GM19467 (cell line): Measurements from ENCODE around the gene CCDC69.

Source experiments
- ATAC-seq: cut with Tn5 transposase; IDR thresholded peaks from one replicate; pipeline ENCODE4 v1.9.1; 2021; ENCODE audit warnings: mild to moderate bottlenecking, moderate library complexity; ENCODE audit not compliant: unreplicated experiment

The CCDC69 gene

GRCh38 chr5:151171529-151171928 lies 52.4 kb downstream of the CCDC69 start:
- no peak for ATAC-seq

DNA sequence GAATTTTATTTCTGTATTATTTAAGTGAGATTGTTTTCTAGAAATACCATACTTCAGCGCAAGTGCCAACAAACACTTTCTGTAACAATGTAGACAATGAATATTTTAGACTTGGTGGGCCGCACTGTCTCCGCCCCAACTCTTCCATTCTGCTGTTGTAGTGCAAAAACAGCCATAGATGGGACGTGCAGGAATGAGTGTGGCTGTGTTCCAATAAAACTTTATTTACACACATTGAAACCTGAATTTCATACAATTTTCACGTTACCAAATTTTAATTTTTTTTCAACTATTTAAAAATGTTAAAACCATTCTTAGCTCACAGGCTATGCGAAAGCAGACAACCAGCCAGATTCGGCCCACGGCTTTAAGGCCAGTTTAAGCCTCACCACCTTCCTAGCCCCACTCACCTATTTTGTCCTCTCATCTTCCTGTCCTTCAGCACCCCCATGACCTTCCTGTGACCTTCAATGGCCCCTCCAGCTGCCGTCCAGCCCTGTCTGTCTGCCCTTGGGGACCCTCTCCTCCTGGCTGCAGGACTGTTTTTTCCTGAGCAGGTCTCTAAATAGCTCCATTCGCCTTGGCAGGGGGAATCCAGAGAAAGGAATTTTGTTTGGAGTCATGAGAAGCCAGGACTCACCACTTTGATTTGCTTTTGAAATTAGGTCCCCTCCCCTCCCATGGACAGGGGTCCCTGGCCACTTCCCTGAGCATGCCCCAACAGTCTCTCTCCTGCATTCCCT lies 55.1 kb downstream of the CCDC69 start:
- no peak for ATAC-seq

DNA sequence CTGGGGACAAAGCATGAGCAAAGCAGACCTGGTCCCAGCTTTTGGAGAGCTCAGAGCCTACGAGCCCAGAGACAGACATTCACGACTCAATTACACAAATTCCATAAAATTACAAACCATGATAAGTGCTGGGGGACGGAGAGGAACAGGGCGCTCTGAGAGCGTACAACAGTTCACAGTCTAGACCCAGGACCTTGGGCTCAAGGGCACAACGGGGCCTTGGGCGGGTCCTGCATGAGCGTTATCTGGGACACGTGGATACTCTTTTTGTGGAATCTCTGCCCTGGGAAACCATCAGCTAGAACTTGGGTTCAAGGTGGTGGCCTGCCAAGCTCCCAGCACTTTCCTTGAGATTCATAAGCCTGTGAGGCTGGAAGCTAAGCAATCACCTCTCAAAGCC lies 56.9 kb downstream of the CCDC69 start:
- ATAC-seq, result no peak

DNA sequence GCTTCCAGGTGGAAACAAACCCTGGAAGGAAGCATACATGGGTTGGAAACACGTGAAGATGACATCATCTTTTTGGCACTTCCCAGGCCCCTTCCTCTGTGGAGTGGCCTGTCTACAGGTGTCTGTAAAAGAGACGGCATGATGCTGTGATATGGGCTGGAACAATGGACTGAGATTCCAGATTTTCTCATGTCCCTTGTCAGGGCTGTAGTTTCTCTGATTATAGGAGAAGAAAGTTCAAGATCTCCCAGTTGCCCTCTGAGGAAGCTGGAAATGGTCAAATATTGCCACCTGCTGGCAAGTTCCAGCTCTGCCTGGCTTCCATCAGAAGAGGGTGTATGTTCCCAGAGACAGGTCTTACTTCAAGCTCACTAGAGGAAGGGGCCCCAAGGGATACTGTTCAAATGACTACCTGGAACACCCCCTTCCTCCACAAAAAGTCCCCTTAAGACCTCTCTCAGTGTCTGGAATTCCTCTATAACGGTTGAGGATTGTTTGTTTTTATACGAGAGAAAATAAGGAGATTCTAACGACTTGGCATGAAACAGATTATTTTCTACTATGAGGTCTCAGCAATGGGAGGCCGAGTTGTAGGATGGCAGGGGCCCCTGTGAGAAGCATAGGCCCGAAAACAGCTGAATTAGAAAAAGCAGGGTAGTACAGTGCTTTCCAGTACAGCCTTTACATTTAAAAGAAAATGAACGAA lies 59.1 kb downstream of the CCDC69 start:
- peak; percentile 82 for ATAC-seq

DNA sequence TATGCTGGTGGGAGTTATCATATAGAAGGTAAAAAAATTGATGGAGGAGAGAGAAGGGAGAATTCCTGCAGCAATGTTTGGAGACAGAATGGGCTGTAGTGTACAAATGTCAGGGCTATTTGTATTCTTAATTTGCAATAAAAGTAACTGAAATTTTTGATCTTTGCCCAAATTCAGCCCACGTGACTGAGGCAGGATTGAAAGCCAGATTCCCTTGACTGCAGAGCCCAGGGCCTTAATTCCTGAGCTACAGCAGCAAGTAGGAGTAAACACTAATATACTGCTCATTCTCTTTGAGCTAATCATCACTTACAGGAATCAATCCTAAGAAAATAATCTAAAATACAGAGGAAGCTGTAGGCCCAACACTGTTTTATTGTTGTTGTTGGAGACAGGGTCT lies 61.1 kb downstream of the CCDC69 start:
- no peak for ATAC-seq

DNA sequence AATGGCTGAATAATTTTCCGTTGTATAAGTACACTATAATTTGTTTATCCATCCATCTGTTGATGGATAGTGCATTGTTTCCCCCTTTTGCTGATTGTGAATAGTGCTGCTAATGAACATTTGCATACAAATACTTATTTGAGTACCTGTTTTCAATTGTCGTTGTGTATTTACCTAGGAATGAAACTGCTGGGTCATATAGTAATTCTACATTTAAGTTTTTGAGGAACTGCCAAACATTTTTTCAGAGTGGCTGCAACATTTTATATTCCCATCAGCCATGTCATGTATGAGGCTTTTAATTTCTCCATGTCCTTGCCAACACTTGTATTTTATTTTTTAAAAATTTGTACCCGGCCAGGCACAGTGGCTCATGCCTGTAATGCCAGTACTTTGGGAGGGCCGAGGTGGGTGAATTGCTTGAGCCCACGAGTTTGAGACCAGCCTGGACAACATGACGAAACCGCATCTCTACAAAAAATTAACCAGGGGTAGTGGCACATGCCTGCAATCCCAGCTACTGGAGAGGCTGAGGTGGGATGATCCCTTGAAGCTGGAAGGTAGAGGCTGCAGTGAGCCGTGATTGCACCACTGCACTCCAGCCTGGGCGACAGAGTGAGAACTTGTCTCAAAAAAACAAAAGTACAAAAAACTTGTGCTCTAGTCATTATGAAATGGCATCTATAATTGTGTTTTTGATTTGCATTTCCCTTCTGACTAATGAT lies 64.1 kb downstream of the CCDC69 start:
- no peak for ATAC-seq

- ATAC-seq, result no peak
Observed at GRCh38 chr5:151158287-151158661, 65.6 kb downstream of the CCDC69 start.

DNA sequence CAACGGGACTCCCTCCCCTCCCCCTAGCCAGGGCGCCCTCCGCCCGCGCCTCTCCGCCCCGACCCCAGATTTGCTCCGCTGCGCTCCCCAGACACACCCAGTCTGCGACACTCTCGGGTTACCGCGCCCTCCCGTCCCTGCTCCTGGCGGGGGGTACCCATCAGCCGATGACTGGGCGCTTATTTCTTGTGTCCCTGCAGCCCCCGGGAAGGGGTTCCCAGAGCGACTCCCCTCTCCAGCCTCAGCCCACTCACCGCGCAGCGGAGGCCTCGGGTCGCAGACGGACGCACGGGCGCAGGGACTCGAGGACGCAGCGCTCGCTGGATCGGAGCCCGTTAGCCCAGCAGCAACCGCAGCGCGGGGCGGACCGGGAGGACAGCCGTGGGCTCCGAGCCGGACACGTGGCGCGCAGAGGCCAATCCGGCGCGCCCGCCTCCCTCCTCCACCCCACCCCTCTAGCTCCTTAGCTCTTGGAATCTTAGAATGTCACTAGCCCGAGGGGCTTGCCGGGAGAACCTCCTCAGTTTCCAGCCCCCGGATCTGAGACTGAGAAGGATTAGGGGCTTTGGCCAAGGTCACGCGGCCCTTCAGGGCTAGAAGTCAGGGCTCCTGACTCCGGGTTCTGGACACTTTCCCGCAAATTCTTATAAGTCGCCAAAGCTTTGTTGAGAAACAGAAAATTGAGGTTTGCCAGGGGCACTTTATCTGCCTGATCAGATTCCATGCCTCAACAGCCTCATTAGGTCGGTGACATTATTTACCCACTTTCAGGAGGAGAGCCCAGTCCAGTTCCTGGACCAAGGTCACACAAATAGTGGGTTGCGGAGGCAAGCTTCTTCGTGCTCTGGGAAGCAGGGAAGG lies 66.2 kb downstream of the CCDC69 start, which contains the start of gene ANXA6:
TSS of gene ANXA6 (minus strand) at position 354 of the 861 bp plus-strand sequence. CDS start 9,878 bp downstream, outside the sequence.
- peak; percentile 49 for ATAC-seq

DNA sequence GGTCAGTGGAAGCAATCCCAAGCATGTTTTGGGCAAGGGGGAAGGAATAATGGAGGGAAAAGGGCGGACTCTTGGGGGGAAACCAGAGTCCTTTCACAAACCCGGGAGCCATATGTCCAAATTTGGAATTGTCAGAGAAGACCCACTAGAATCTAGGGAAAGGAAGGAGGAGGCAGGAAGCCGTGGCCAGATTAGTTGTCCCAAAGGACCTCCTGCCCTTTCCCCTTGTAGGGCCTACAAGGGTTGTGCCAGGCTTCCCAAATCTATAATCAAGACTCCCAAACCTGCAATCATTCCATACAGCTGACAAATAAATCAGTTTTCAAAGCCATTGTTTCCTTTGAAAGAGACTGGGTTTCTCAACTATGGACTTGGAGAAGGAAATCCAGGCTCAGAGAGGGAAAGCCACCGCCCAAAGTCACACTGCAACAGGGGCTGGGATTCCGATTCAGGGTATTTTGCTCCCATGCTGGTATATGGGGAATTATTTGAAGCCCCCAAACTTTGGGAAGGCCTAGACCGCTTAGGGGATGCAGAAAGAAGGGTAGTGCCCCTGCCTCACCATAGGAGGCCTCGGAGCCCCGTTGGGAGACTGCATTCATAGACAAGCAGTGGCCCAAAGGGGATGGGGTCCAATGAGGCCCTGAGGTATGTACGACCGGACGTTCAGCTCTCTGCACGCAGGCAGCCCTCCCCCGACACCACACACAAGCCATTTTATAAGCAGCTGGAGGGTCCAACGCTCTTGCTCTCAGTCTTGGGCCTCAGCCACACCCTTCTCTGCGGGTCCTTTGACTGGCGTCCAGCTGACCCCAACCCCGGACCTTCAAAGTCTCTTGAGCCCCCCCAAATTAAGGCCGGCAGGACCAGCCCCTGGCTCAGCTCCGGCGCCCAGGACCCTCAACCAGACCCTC lies 67.1 kb downstream of the CCDC69 start:
- ATAC-seq, result no peak

DNA sequence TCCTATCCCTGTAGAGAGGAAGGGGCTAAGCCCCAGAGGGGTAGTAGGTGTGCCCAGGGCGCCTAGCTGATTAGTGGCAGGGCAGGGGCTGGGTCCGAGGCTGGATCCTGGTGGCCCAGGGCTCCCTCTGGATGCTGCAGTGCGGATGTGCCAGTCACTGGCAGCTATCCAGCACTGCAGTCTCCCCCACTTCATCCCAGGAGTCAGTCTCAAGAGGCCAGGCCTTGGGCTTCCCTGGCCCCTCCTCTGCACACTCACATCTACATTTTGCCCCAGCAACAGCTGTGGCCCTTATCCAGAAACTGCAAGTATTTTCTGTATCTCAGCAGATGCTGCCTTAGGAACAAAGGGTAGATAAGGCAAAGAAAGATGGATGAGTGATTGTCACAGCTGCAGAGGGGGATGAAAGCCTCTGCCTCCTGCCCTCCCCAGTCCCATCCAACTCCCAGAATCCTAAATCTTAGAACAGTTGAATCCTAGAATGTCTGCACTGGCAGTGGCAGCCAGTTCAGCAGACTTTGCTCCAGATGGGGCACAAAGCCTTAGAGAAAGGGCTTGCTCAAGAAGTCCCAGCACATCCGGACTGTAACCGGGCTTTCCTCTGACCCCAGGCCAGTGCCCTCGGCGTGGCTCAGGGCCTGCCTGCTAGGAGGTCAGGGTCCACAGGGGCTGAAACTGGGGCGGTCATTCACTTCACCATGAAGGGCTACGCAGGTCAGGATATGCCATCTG lies 68.0 kb downstream of the CCDC69 start:
- ATAC-seq, result no peak

DNA sequence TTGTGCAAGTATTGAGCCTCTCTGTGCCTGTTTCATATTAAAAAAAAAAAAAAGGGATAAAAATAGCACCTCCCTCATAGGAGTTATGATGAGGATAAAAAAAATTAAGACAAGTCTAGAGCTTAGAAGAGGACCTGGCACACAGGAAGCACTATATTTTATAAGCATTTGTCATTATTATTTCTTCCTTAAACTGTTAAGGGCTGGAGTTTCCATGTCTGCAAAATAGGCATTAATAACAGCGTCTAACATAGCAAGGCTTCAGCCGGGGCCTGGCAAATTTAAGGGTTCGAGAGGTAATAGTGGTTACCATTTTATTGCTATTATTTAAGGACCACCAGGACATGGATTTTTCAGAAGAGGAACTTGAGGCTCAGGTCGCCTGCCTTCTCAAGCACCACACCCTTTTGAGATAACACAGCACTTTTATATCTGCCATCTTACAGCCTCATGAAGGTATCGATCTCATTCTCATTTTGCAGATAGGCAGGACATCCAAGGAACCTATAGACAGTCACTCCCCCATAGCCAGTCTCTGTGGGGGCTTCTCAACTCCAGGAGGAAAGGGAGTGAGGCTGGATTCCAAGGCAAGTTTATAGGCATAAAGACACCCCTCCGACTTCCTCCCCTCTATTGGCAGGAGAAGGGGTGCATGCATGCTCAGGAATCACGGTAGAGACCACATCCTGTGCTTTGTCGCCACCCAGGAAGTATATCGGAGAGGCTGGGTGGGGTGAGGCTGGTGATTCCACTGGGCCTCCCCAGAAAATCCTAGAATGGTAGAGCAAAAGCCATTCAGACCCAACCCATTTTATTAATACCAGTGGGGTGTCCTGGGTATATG lies 68.7 kb downstream of the CCDC69 start:
- ATAC-seq, result peak; percentile 24

GRCh38 chr5:151153766-151154272 lies 70.1 kb downstream of the CCDC69 start:
- no peak for ATAC-seq

DNA sequence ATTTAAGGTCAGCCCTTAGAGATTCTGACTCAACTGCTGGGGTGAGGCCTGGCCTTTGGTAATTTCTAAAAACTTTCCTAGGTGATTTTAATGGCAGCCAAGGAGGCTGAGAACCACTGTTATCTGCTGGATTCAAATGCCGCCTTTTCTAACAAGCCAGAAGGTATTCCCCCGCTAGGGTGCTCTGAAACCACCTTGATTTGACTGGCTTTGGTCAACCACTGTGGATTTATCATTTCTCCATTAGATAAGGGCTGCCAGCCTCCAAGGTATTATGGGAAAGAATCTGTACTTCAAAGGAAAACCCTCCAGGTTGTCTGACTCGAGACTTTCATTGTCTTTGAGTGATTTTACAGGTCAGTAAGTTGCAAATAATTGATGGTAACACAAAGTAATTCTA lies 70.6 kb downstream of the CCDC69 start:
- no peak for ATAC-seq

GRCh38 chr5:151151793-151152192 lies 72.1 kb downstream of the CCDC69 start:
- no peak for ATAC-seq

DNA sequence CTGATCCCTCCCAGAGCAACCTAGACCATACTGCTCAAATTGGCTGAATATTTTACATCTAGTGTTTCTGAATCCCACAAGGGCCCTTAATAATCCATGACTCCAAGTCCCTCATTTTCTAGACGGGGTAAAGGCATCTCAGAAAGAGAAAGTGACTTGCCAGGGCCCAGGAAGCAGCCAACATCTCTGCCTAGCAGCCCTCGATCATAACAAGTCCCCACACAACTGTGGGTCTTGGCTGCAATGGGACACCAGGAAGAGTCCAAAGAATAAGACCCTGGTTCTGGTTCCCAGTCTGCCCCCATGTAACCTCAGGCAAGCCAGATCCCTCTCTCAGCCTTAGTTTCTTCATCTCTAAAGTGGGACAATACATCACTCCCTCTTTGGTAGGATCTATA lies 72.6 kb downstream of the CCDC69 start:
- no peak for ATAC-seq

DNA sequence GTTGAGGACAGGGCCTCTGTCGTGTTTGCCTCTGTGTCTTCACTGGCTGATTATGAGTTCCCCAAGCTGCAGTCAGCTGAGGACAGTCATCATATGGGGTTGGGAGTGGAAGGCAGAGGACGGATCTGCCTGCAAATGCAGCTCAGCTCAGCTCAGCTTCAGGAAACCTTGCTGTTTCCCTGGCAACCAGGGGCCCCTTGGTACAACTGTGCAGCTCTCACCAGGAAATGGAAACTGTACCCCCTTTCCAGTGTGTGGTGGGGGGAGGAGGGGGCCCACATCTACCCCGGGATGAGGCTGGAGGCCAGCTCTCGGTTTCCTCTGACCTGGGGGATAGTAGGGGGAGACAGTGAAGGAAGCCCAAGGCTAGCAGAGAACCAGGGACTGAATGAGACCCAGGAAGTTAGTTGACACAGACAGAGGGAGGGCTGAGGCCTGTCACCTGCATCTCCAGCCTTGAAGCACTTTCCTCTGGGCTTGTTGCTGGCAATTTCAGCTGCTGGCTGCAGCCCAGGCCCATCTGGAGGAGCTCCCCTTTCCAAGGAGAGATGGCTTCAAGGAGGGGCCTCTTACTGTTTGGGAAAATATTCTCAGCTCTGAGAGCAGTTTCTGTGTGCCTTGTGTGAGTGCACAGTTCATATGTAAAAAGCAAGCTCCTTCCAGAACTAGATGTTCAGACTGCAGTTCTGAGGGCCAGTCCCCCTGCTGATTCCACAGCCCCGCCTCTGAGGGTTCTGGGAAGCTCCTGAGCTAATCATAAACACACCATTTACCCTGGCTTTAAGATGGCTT lies 73.2 kb downstream of the CCDC69 start:
- peak; percentile 44 for ATAC-seq

GRCh38 chr5:151148583-151148982 lies 75.3 kb downstream of the CCDC69 start:
- ATAC-seq, result no peak
